HepG2 (cell line): ENCODE results near the gene THAP6. TPM values are rescaled to one million over a fixed set of nuclear protein-coding genes. Genes with fewer than 3 reads are reported as not detected.

Experiments used
- ATAC-seq: fragments of 200-7000 bp; cut with Tn5 transposase; 3 replicates; pipeline ENCODE4 v1.9.1; 2020; ENCODE audit warnings: mild to moderate bottlenecking, moderate library complexity
- BruUV-seq: library from RNA; stranded (reverse); fragments of 400-500 nt; replicated peaks from 2 replicates; lab custom pipeline; 2021; lab: Mats Ljungman, UMichigan
- CTCF ChIA-PET: fragments of 300-600 bp; formaldehyde crosslinking; extraction: SDS; loops from one replicate; lab custom pipeline; 2021; ENCODE audit warnings: low total read pairs, inconsistent platforms, low intra/inter-chr PET ratio; lab: Yijun Ruan, JAX
- POLR2A ChIA-PET: fragments of 350-600 bp; sonication (Branson Sonifier 250); formaldehyde crosslinking; loops from one replicate; lab custom pipeline; 2020; ENCODE audit warnings: antibody characterized with exemption, inconsistent platforms; lab: Yijun Ruan, JAX
- DNase-seq: peaks from one replicate; pipeline ENCODE4 v3.0.0-alpha.2; 2015; ENCODE audit warnings: low spot score
- FAIRE-seq: peaks from 3 replicates; lab custom pipeline; 2011; peaks lifted over from hg19 to GRCh38; lab: Jason Lieb, UNC
- H2AFZ ChIP-seq: one replicate; pipeline ENCODE4 v1.6.1; 2011; ENCODE audit warnings: low read length, inconsistent platforms
- H3K27ac ChIP-seq: fragments of 300-600 bp; 3 replicates; pipeline ENCODE4 v1.8.0; 2011; ENCODE audit warnings: mixed run types, mild to moderate bottlenecking, mixed read lengths, low read length, inconsistent platforms; ENCODE audit not compliant: insufficient read depth; ENCODE audit errors: extremely low read length
- H3K27me3 ChIP-seq, 2 experiments: fragments of 200-600 bp in 1 of 2; 2 replicates in 1 of 2; 3 replicates in 1 of 2; pipeline versions ENCODE4 v1.6.0 to v1.8.0; 2011; ENCODE audit warnings: low read length in 2 of 2, mild to moderate bottlenecking in 2 of 2, moderate library complexity in 2 of 2, inconsistent platforms in 1 of 2; ENCODE audit not compliant: insufficient read depth in 2 of 2, control insufficient read depth in 1 of 2
- H3K36me3 ChIP-seq, 2 experiments: fragments of 200-600 bp in 1 of 2; replicated peaks in 1 of 2; 2 replicates in 1 of 2; 3 replicates in 1 of 2; pipeline versions ENCODE4 v1.5.1 to v1.8.0; 2011; ENCODE audit warnings: low read length in 2 of 2, inconsistent platforms in 1 of 2; ENCODE audit not compliant: insufficient read depth in 2 of 2, control insufficient read depth in 1 of 2
- H3K4me1 ChIP-seq: 2 replicates; pipeline ENCODE4 v1.5.1; 2012; ENCODE audit warnings: low read length, inconsistent platforms; ENCODE audit not compliant: insufficient read depth
- H3K4me2 ChIP-seq: 2 replicates; pipeline ENCODE4 v1.6.0; 2011; ENCODE audit warnings: low read depth, low read length, inconsistent platforms
- H3K4me3 ChIP-seq, 3 experiments: fragments of 200-600 bp in 1 of 3; sonication (generic), shearing (Covaris generic) in 1 of 3; replicated peaks in 1 of 3; 2 replicates each; pipeline ENCODE4 v1.5.1; 2011 to 2016; ENCODE audit warnings: low read length in 3 of 3, inconsistent platforms in 2 of 3, low read depth in 2 of 3, mild to moderate bottlenecking in 2 of 3, control low read depth in 1 of 3, mixed read lengths in 1 of 3; ENCODE audit not compliant: insufficient read depth in 1 of 3
- H3K79me2 ChIP-seq: one replicate; pipeline ENCODE4 v1.6.1; 2011; ENCODE audit warnings: low read length, inconsistent platforms; ENCODE audit not compliant: insufficient read depth
- H3K9ac ChIP-seq: 2 replicates; pipeline ENCODE4 v1.6.0; 2011; ENCODE audit warnings: mild to moderate bottlenecking, low read depth, low read length, inconsistent platforms; ENCODE audit not compliant: insufficient read depth
- H3K9me3 ChIP-seq: 2 replicates; pipeline ENCODE4 v1.5.1; 2012; ENCODE audit warnings: mild to moderate bottlenecking, low read length
- H4K20me1 ChIP-seq: 2 replicates; pipeline ENCODE4 v1.6.0; 2011; ENCODE audit warnings: inconsistent platforms, mild to moderate bottlenecking, low read length, moderate library complexity; ENCODE audit not compliant: insufficient read depth
- DZIP1 ChIP-seq: sonication (generic); formaldehyde crosslinking; IDR thresholded peaks from 2 replicates; pipeline ENCODE4 v1.5.0; 2020; ENCODE audit warnings: mild to moderate bottlenecking, missing genetic modification reagents
- FOXA1 ChIP-seq, 2 experiments: fragments of 450-650 bp in 1 of 2; sonication (generic) in 1 of 2; formaldehyde crosslinking in 1 of 2; IDR thresholded peaks; 2 replicates each; pipeline versions ENCODE4 v1.4.0 to v1.6.1; 2016 to 2020; ENCODE audit warnings: missing genetic modification reagents in 1 of 2
- FOXO1 ChIP-seq: sonication (generic); formaldehyde crosslinking; IDR thresholded peaks from 2 replicates; pipeline ENCODE4 v1.4.0; 2020; ENCODE audit warnings: missing genetic modification reagents
- HMGA1 ChIP-seq: sonication (generic); formaldehyde crosslinking; conservative IDR thresholded peaks from 2 replicates; pipeline ENCODE4 v1.4.0; 2020; ENCODE audit warnings: missing genetic modification reagents
- HOMEZ ChIP-seq: IDR thresholded peaks from 2 replicates; pipeline ENCODE4 v1.6.1; 2016; ENCODE audit warnings: low read depth
- KDM2A ChIP-seq: sonication (generic); formaldehyde crosslinking; IDR thresholded peaks from 2 replicates; pipeline ENCODE4 v1.4.0; 2020; ENCODE audit warnings: low read depth, missing genetic modification reagents, borderline replicate concordance
- KDM5B ChIP-seq: sonication (generic); formaldehyde crosslinking; IDR thresholded peaks from 2 replicates; pipeline ENCODE4 v1.4.0; 2020; ENCODE audit warnings: missing genetic modification reagents, mild to moderate bottlenecking, borderline replicate concordance
- NFIB ChIP-seq: sonication (generic); formaldehyde crosslinking; IDR thresholded peaks from 2 replicates; pipeline ENCODE4 v1.9.0; 2021; ENCODE audit warnings: missing genetic modification reagents, mild to moderate bottlenecking, borderline replicate concordance
- PATZ1 ChIP-seq: sonication (generic); formaldehyde crosslinking; IDR thresholded peaks from 2 replicates; pipeline ENCODE4 v1.4.0; 2020; ENCODE audit warnings: missing genetic modification reagents
- POLR2A ChIP-seq, 2 experiments: IDR thresholded peaks; 2 replicates each; pipeline ENCODE4 v1.6.1; 2011; ENCODE audit warnings: low read depth in 2 of 2, low read length in 2 of 2, mild to moderate bottlenecking in 1 of 2, moderate library complexity in 1 of 2; ENCODE audit not compliant: insufficient read depth in 1 of 2
- SPEN ChIP-seq: sonication (generic); formaldehyde crosslinking; IDR thresholded peaks from 2 replicates; pipeline ENCODE4 v1.5.1; 2020; ENCODE audit warnings: low read depth, mild to moderate bottlenecking, missing genetic modification reagents
- TOPORS ChIP-seq: sonication (generic); formaldehyde crosslinking; IDR thresholded peaks from 2 replicates; pipeline ENCODE4 v1.8.0; 2023; ENCODE audit warnings: mild to moderate bottlenecking, missing genetic modification reagents
- ZNF569 ChIP-seq: sonication (generic); formaldehyde crosslinking; IDR thresholded peaks from 2 replicates; pipeline ENCODE4 v1.5.0; 2020; ENCODE audit warnings: mild to moderate bottlenecking, missing genetic modification reagents, moderate library complexity, borderline replicate concordance
- ZNF772 ChIP-seq: sonication (generic); formaldehyde crosslinking; IDR thresholded peaks from 2 replicates; pipeline ENCODE4 v1.5.0; 2020; ENCODE audit warnings: mild to moderate bottlenecking, missing genetic modification reagents
- WGBS: methylation state at CpG from one replicate; pipeline ENCODE4 v1.1.6; 2017; ENCODE audit warnings: low lambda C conversion rate; 5-methylcytosine and 5-hydroxymethylcytosine counted together
- in situ Hi-C: cut with HindIII; loops from 2 replicates; pipeline ENCODE4 v1.10.0; 2017; ENCODE audit warnings: low pct_unique_long_range_greater_than_20kb; ENCODE audit not compliant: extremely low pct_ligation_motif_present
- intact Hi-C: fragments of 100-400 bp; cut with micrococcal nuclease; formaldehyde crosslinking; loops from one replicate; pipeline ENCODE4 v1.10.0; 2022; ENCODE audit not compliant: unreplicated experiment
- polyA plus RNA-seq, 8 experiments: library from polyadenylated mRNA; depleted of rRNA in 3 of 8; stranded (reverse) in 7 of 8; unstranded in 1 of 8; fragments of >200 nt; fragmentation: Illumina TruSeq in 4 of 8; extraction: Trizol in 4 of 8; gene quantifications; 2 replicates each; pipeline versions ENCODE4 v1.2.1 to v1.2.3, GENCODE V29; 2011 to 2016; ENCODE audit warnings: low read depth in 4 of 8, missing spikeins in 1 of 8, mixed read lengths in 1 of 8; ENCODE audit not compliant: insufficient read depth in 1 of 8
- total RNA-seq, 5 experiments: library from RNA; depleted of rRNA; stranded (reverse); fragments of >200 nt; fragmentation: Illumina TruSeq; extraction: Trizol; gene quantifications; 2 replicates each; pipeline ENCODE4 v1.2.3, GENCODE V29; 2016; ENCODE audit warnings: low read depth in 1 of 5

Gene THAP6
- total and polyA plus RNA-seq, 2 of the 13 experiments (the other 11 are each of a cell fraction or from before 2014, with no cell fraction given): 9.3 to 14.7 TPM

GRCh38 chr4:75552452-75552851 lies 38.2 kb downstream of the THAP6 start (continued):
- TF ChIP-seq DZIP1 (CRISPR knock-in tag) (no peak), KDM2A (CRISPR knock-in tag) (no peak), PATZ1 (CRISPR knock-in tag) (no peak), TOPORS (no peak)

GRCh38 chr4:75555294-75556164 lies 41.3 kb downstream of the THAP6 start, which contains the start of gene ODAPH:
Gene ODAPH, plus strand, starts transcription at chr4:75556066. Its CDS starts 17 bp downstream, at chr4:75556083.
- in situ Hi-C loops (no loop called here), intact Hi-C loops (no loop called here)
- H3K4me1 ChIP-seq: peaks cover 7% of the 10 kb centered on the region; the same call in 1 of the 2 replicates
- peak; percentile 93 for ATAC-seq
- peak within 1 kb of the TSS; percentile 36 for H2AFZ ChIP-seq
- no peak within 1 kb of the TSS for H3K27ac ChIP-seq
- peaks cover 0 to 8% of the 10 kb centered on the region in 2 experiments; a peak in 1 of 5 replicates for H3K27me3 ChIP-seq
- H4K20me1 ChIP-seq: no peaks in the 10 kb centered on the region
- no peaks in the 10 kb centered on the region for H3K79me2 ChIP-seq
- WGBS: 6% methylated on average over 9 of the region's 9 CpGs
- H3K9me3 ChIP-seq: no peaks in the 10 kb centered on the region
- no peak for DNase-seq
- no TSS peak for BruUV-seq
- H3K36me3 ChIP-seq: no peaks in the 10 kb centered on the region
- no peak for FAIRE-seq
- no peak within 1 kb of the TSS for H3K9ac ChIP-seq
- ChIA-PET CTCF (no interaction called here), POLR2A (no interaction called here)
- H3K4me3 ChIP-seq: peak within 1 kb of the TSS in 1 of 3 experiments; percentile 38; a peak in 4 of 6 replicates
- H3K4me2 ChIP-seq: peak within 1 kb of the TSS; percentile 62
- TF ChIP-seq HOMEZ (CRISPR knock-in tag) (no peak), NFIB (CRISPR knock-in tag) (no peak), KDM5B (CRISPR knock-in tag) (no peak), FOXO1 (no peak), SPEN (no peak), ZNF569 (CRISPR knock-in tag) (no peak), HMGA1 (CRISPR knock-in tag) (no peak), ZNF772 (no peak), POLR2A (IDR thresholded peaks at IDR 0.05; ENCODE audit: insufficient read depth in 1 of 2, low read depth in 2 of 2, low read length in 2 of 2) (no peak), FOXA1 (IDR thresholded peaks at IDR 0.05) (no peak), FOXA1 (CRISPR knock-in tag; IDR thresholded peaks at IDR 0.05) (peak; percentile 55)
